T-cell (primary cell): ENCODE data around the gene FTH1. TPM values are rescaled to one million over a fixed set of nuclear protein-coding genes. Genes with fewer than 3 reads are reported as not detected.
A peak's percentile ranks its signal among the peaks of the same experiment; 100 is the strongest.

Source experiments
- ATAC-seq, 4 experiments: fragments of 200-7000 bp in 3 of 4; fragments of 150-1000 bp in 1 of 4; cut with Tn5 transposase; replicated peaks in 1 of 4; 1 replicate in 3 of 4; 2 replicates in 1 of 4; pipeline ENCODE4 v1.10.0; 2021; ENCODE audit warnings: moderate library complexity in 3 of 4, mild to moderate bottlenecking in 2 of 4, moderate number of reproducible peaks in 1 of 4
- CTCF ChIA-PET, 2 donors: fragments of 300-600 bp; sonication (Branson Sonifier 250); formaldehyde crosslinking; loops; one replicate each; lab custom pipeline; 2022; ENCODE audit warnings: antibody characterized with exemption in 2 of 2; lab: Charles Lee
- POLR2A ChIA-PET, 2 donors: fragments of 300-600 bp; sonication (Branson Sonifier 250); formaldehyde crosslinking; loops; one replicate each; lab custom pipeline; 2022; ENCODE audit warnings: antibody characterized with exemption in 2 of 2; lab: Charles Lee
- DNase-seq, 35 experiments: peaks; one replicate each; pipeline versions ENCODE4 v3.0.0 to v3.0.0-alpha.2; 2013 to 2023
- H3K27ac ChIP-seq: one replicate; pipeline ENCODE4 v1.5.1; 2013; ENCODE audit warnings: low read length
- H3K27me3 ChIP-seq, 2 experiments: replicated peaks in 1 of 2; 1 replicate in 1 of 2; 2 replicates in 1 of 2; pipeline versions ENCODE4 v1.6.1 to v1.7.0; 2013; ENCODE audit warnings: low read length in 1 of 2, mixed read lengths in 1 of 2; ENCODE audit not compliant: control insufficient read depth in 2 of 2, insufficient read depth in 2 of 2; ENCODE audit errors: extremely low read depth in 1 of 2
- H3K36me3 ChIP-seq, 2 donors: 1 replicate in 1 of 2; 2 replicates in 1 of 2; pipeline versions ENCODE4 v1.6.1 to v1.7.0; 2013; ENCODE audit warnings: low read length in 1 of 2; ENCODE audit not compliant: control insufficient read depth in 2 of 2, insufficient read depth in 1 of 2; ENCODE audit errors: extremely low read depth in 1 of 2
- H3K4me1 ChIP-seq, 2 experiments: 1 replicate in 1 of 2; 2 replicates in 1 of 2; pipeline versions ENCODE4 v1.6.1 to v1.7.0; 2013; ENCODE audit warnings: low read length in 2 of 2, mixed read lengths in 1 of 2; ENCODE audit not compliant: insufficient read depth in 2 of 2, control insufficient read depth in 1 of 2; ENCODE audit errors: extremely low read depth in 1 of 2
- H3K4me3 ChIP-seq, 2 donors: 1 replicate in 1 of 2; 2 replicates in 1 of 2; pipeline versions ENCODE4 v1.5.1 to v1.7.0; 2013; ENCODE audit warnings: mild to moderate bottlenecking in 2 of 2, low read length in 1 of 2, moderate library complexity in 1 of 2; ENCODE audit not compliant: control insufficient read depth in 1 of 2; ENCODE audit errors: extremely low read depth in 1 of 2
- H3K9me3 ChIP-seq: 2 replicates; pipeline ENCODE4 v1.7.0; 2013
- H3K27ac Mint-ChIP-seq, 2 donors: one replicate each; pipeline ENCODE4 v1.8.0; 2020 to 2021; ENCODE audit warnings: mild to moderate bottlenecking in 2 of 2, mixed read lengths in 2 of 2
- H3K27me3 Mint-ChIP-seq, 2 donors: one replicate each; pipeline ENCODE4 v1.8.0; 2021 to 2022; ENCODE audit warnings: mixed read lengths in 2 of 2
- H3K36me3 Mint-ChIP-seq: one replicate; pipeline ENCODE4 v1.8.0; 2021; ENCODE audit warnings: mixed read lengths
- H3K4me1 Mint-ChIP-seq, 3 donors: one replicate each; pipeline ENCODE4 v1.8.0; 2020 to 2022; ENCODE audit warnings: mixed read lengths in 3 of 3, mild to moderate bottlenecking in 1 of 3
- H3K4me3 Mint-ChIP-seq, 3 donors: one replicate each; pipeline ENCODE4 v1.8.0; 2020 to 2022; ENCODE audit warnings: mild to moderate bottlenecking in 3 of 3, mixed read lengths in 3 of 3, moderate library complexity in 3 of 3
- H3K9me3 Mint-ChIP-seq, 3 donors: one replicate each; pipeline ENCODE4 v1.8.0; 2020 to 2022; ENCODE audit warnings: mixed read lengths in 3 of 3
- WGBS: methylation state at CpG from one replicate; pipeline ENCODE4 v1.1.5; 2013; ENCODE audit warnings: missing lambda C conversion rate; ENCODE audit not compliant: insufficient coverage; 5-methylcytosine and 5-hydroxymethylcytosine counted together
- total RNA-seq, 35 experiments: library from RNA in 6 of 35; stranded (reverse) in 6 of 35; fragments of 120-200 nt in 1 of 35; gene quantifications; one replicate each; pipeline versions ENCODE4 v1.2.1 to v1.2.4 and lab custom pipeline; 2013 to 2026

The FTH1 gene
- total RNA-seq, 5 donors from 2014 or later (not counting 1 experiment from before 2014, with no cell fraction given), result 575 to 1,574 (median 654) TPM

DNA sequence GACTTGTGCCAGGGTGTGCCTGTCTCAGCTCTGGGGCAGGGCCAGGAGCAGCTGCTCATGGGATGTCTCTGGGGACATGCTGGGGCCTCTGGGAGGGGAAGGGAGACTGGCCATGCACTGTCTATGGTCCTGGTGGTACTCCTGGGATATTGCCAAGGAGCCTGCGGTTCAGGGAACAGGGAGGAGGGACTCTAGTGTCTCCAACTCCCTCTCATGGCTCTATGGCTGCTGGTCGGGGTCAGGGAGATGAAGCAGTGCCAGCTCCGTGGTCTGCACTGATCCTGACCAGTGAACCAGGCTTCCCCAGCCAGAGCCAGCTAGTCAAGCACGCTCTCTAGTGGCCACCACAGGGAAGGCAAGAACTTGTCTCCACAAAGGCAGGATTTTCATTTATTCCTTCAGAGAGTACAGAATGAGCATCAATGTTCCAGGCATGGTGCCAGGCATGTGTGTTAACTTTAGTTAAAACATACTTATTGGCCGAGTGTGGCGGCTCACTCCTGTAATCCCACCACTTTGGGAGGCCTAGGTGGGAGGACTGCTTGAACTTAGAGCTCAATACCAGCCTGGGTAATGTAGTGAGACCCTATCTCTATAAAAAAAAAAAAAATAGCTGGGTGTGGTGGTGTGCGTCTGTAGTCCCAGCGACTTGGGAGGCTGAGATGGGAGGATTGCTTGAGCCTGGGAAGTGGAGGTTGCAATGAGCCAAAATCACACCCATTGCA, 19.8 kb downstream of the FTH1 start:
- Mint-ChIP-seq H3K9me3 (no peaks in the 10 kb centered on the region), H3K36me3 (no peaks in the 10 kb centered on the region), H3K27ac (no peak overlapping the region), H3K27me3 (peaks cover 0 to 4% of the 10 kb centered on the region in 2 donors), H3K4me3 (no peak overlapping the region), H3K4me1 (no peaks in the 10 kb centered on the region)
- ChIA-PET CTCF (interaction anchor here (0.5 to 6.3 kb wide), 23 partner anchors 8 to 309 kb away, joined by 3 to 64 read pairs (median 5); partner anchors contain the start of gene FEN1 (in 1 of the 2)), POLR2A (interaction anchor here (0.5 to 1.5 kb wide), 4 partner anchors 20 to 134 kb away, joined by 3 to 6 read pairs (median 4); partner anchors contain the start of gene FTH1 (in 1 of the 2))
- peaks cover 0 to 6% of the 10 kb centered on the region in 2 experiments for H3K4me1 ChIP-seq
- 0% methylated on average over 3 of the region's 8 CpGs for WGBS
- peaks cover 0 to 41% of the 10 kb centered on the region in 2 experiments for H3K27me3 ChIP-seq
- DNase-seq (peak in 32 of 35 experiments; percentile 25 to 78 (median 58)), ATAC-seq (peak; percentile 45 to 76 (median 67))
- H3K4me3 ChIP-seq, result no peak overlapping the region
- H3K9me3 ChIP-seq, result no peaks in the 10 kb centered on the region
- H3K27ac ChIP-seq, result no peak overlapping the region
- H3K36me3 ChIP-seq, result no peaks in the 10 kb centered on the region

DNA sequence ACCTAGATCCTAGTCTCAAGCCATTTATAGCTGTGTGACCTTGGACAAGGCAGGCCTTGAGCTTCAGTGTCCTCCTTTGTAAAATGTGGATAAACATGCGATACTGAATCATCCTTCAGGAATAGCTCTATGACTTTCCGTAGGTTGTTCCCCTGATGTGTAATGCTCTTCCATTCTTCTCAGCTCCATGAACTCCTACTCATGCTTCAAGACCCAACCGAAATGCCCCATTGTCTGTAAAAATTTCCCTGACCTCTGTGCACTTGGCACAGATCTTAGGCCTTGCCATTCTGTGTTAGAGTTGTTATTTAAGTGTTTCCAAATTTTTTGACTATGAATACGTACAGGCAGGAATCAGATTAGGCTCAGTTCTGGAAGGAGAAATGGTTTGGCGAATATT, 20.5 kb downstream of the FTH1 start:
- ChIA-PET POLR2A (interaction anchor here in 1 of 2 donors (1.5 kb wide), 1 partner anchor 21 kb away, joined by 6 read pairs; the partner anchor contains the start of gene FTH1), CTCF (interaction anchor here (0.8 to 6.3 kb wide), 12 partner anchors 9 to 162 kb away, joined by 3 to 64 read pairs (median 8); partner anchors contain the start of gene FEN1 (in 1 of the 2))
- no peak overlapping the region for H3K27ac Mint-ChIP-seq
- no peaks in the 10 kb centered on the region for H3K4me1 Mint-ChIP-seq
- no peak for ATAC-seq
- H3K4me3 Mint-ChIP-seq, result no peak overlapping the region
- H3K9me3 ChIP-seq, result no peaks in the 10 kb centered on the region
- no peak overlapping the region for H3K27ac ChIP-seq
- H3K4me1 ChIP-seq, result peaks cover 0 to 6% of the 10 kb centered on the region in 2 experiments
- 88% methylated on average over 3 of the region's 5 CpGs for WGBS
- H3K27me3 Mint-ChIP-seq, result peaks cover 0 to 2% of the 10 kb centered on the region in 2 donors
- H3K27me3 ChIP-seq, result peaks cover 0 to 37% of the 10 kb centered on the region in 2 experiments
- H3K36me3 ChIP-seq, result no peaks in the 10 kb centered on the region
- DNase-seq, result no peak
- H3K9me3 Mint-ChIP-seq, result no peaks in the 10 kb centered on the region
- no peaks in the 10 kb centered on the region for H3K36me3 Mint-ChIP-seq
- H3K4me3 ChIP-seq, result no peak overlapping the region

DNA sequence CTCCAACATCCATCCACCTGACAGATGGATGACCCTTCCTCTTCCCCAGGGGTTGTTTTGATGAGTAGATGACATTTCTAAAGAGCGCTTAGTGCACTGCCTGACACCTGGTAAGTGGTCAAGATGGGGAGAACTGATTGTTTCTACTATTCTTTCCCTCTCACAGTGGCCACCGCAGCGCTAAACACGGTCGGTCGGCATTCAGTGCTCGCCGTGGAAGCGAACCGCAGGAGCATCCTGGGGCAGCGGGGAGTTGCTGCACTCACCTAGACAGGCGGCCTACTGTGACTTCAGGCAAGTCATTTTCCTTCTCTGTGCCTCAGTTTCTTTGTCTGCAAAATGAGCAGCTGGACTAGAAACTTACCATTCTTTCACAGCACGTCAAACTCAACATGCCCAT, 22.2 kb downstream of the FTH1 start:
- Histone ChIP-seq H3K27ac (no peak overlapping the region), H3K4me1 (peaks cover 0 to 6% of the 10 kb centered on the region in 2 experiments), H3K27me3 (peaks cover 0 to 31% of the 10 kb centered on the region in 2 experiments), H3K36me3 (no peaks in the 10 kb centered on the region), H3K4me3 (no peak overlapping the region), H3K9me3 (no peaks in the 10 kb centered on the region)
- POLR2A ChIA-PET, result no interaction called here
- no peak overlapping the region for H3K4me3 Mint-ChIP-seq
- no peaks in the 10 kb centered on the region for H3K4me1 Mint-ChIP-seq
- H3K27me3 Mint-ChIP-seq, result no peaks in the 10 kb centered on the region
- DNase-seq, result no peak
- ATAC-seq, result no peak
- CTCF ChIA-PET, result interaction anchor here in 1 of 2 donors (6.3 kb wide), 1 partner anchor 137 kb away, joined by 64 read pairs; no protein-coding TSS in a partner anchor
- no peak overlapping the region for H3K27ac Mint-ChIP-seq
- no peaks in the 10 kb centered on the region for H3K9me3 Mint-ChIP-seq
- 88% methylated on average over 12 of the region's 13 CpGs for WGBS
- no peaks in the 10 kb centered on the region for H3K36me3 Mint-ChIP-seq

DNA sequence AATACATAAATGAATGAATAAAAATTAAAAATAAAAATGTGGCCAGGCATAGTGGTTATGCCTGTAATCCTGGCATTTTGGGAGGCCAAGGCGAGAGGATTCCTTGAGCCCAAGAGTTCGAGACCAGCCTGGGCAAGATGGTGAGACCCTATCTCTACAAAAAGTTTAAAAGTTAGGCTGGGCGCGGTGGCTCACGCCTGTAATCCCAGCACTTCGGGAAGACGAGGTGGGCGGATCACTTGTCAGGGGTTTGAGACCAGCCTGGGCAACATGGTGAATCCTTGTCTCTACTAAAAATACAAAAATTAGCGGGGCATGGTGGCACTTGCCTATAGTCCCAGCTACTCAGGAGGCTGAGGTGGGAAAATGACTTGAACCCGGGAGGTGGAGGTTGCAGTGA, 27.0 kb downstream of the FTH1 start:
- POLR2A ChIA-PET, result no interaction called here
- WGBS, result 84% methylated on average over 7 of the region's 10 CpGs
- H3K9me3 ChIP-seq, result peaks cover 5% of the 10 kb centered on the region
- no peak for DNase-seq
- peaks cover 8 to 11% of the 10 kb centered on the region in 2 donors for H3K27me3 Mint-ChIP-seq
- no peak overlapping the region for H3K27ac ChIP-seq
- CTCF ChIA-PET, result no interaction called here
- H3K4me3 Mint-ChIP-seq, result no peak overlapping the region
- no peaks in the 10 kb centered on the region for H3K36me3 ChIP-seq
- peaks cover 0 to 11% of the 10 kb centered on the region in 2 experiments for H3K27me3 ChIP-seq
- H3K4me1 Mint-ChIP-seq, result no peaks in the 10 kb centered on the region
- H3K4me1 ChIP-seq, result no peaks in the 10 kb centered on the region
- H3K9me3 Mint-ChIP-seq, result peaks cover 5 to 15% (median 7%) of the 10 kb centered on the region in 3 donors
- no peaks in the 10 kb centered on the region for H3K36me3 Mint-ChIP-seq
- no peak overlapping the region for H3K27ac Mint-ChIP-seq
- H3K4me3 ChIP-seq, result no peak overlapping the region
- ATAC-seq, result no peak

DNA sequence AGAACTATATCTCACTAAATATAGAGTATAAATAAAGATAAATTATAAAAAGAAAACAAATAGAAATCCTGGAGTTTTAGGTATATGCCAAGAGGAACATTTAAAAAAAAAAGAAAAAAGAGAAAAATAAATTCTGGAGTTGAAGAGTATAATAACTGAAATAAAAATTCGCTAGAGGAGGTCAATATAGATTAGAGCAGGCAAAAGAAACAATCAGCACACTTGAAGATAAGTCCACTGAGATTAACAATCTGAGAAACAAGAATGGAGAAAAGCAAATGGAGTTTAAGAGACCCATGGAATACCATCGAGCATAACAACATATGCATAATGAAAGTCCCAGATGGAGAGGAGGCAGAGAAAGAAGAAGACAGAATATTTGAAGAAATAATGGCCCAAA, 31.6 kb downstream of the FTH1 start:
- ChIA-PET CTCF (no interaction called here), POLR2A (no interaction called here)
- Mint-ChIP-seq H3K27ac (no peak overlapping the region), H3K4me1 (no peaks in the 10 kb centered on the region), H3K9me3 (peaks cover 7 to 26% (median 11%) of the 10 kb centered on the region in 3 donors), H3K27me3 (peaks cover 30 to 33% of the 10 kb centered on the region in 2 donors), H3K4me3 (no peak overlapping the region), H3K36me3 (peaks cover 5% of the 10 kb centered on the region)
- H3K4me1 ChIP-seq, result no peaks in the 10 kb centered on the region
- peaks cover 5% of the 10 kb centered on the region for H3K9me3 ChIP-seq
- H3K36me3 ChIP-seq, result no peaks in the 10 kb centered on the region
- WGBS, result no CpG with 5 or more reads among the region's 2 CpGs
- no peak overlapping the region for H3K4me3 ChIP-seq
- H3K27ac ChIP-seq, result no peak overlapping the region
- peaks cover 0 to 17% of the 10 kb centered on the region in 2 experiments for H3K27me3 ChIP-seq
- ATAC-seq (no peak), DNase-seq (no peak)

DNA sequence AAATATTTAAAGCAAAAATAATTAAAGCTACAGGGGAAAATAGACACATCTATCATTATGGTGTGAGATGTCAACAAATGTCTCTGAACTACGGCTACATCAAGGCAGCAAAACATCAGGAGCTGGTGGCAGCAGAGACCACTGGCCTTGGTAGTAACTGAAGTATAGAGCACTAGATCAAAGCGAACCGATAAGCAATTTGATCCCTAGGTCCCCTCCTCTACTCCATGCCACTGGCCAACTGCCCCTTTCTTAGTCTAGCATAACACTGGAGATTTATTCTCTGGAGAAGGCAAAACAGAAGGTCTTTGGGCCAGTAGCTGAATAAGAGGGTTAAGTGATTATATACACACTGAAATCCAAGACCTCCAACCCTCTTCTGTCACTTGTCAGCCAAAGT, 36.5 kb downstream of the FTH1 start:
- Mint-ChIP-seq H3K4me1 (no peaks in the 10 kb centered on the region), H3K27me3 (peaks cover 24 to 27% of the 10 kb centered on the region in 2 donors), H3K27ac (no peak overlapping the region), H3K9me3 (peaks cover under 1 to 12% (median 6%) of the 10 kb centered on the region in 3 donors), H3K4me3 (no peak overlapping the region), H3K36me3 (peaks cover 5% of the 10 kb centered on the region)
- no peak for ATAC-seq
- POLR2A ChIA-PET, result no interaction called here
- Histone ChIP-seq H3K27me3 (peaks cover 0 to 11% of the 10 kb centered on the region in 2 experiments), H3K4me3 (no peak overlapping the region), H3K27ac (no peak overlapping the region), H3K36me3 (no peaks in the 10 kb centered on the region), H3K4me1 (no peaks in the 10 kb centered on the region), H3K9me3 (no peaks in the 10 kb centered on the region)
- DNase-seq, result no peak
- CTCF ChIA-PET, result interaction anchor here in 1 of 2 donors (1.5 kb wide), 1 partner anchor 177 kb away, joined by 3 read pairs; no protein-coding TSS in a partner anchor
- no CpG with 5 or more reads among the region's 3 CpGs for WGBS
